ENCODE results near the gene SDC1.
A peak's percentile ranks its signal among the peaks of the same experiment; 100 is the strongest.

SDC1 gene

DNA sequence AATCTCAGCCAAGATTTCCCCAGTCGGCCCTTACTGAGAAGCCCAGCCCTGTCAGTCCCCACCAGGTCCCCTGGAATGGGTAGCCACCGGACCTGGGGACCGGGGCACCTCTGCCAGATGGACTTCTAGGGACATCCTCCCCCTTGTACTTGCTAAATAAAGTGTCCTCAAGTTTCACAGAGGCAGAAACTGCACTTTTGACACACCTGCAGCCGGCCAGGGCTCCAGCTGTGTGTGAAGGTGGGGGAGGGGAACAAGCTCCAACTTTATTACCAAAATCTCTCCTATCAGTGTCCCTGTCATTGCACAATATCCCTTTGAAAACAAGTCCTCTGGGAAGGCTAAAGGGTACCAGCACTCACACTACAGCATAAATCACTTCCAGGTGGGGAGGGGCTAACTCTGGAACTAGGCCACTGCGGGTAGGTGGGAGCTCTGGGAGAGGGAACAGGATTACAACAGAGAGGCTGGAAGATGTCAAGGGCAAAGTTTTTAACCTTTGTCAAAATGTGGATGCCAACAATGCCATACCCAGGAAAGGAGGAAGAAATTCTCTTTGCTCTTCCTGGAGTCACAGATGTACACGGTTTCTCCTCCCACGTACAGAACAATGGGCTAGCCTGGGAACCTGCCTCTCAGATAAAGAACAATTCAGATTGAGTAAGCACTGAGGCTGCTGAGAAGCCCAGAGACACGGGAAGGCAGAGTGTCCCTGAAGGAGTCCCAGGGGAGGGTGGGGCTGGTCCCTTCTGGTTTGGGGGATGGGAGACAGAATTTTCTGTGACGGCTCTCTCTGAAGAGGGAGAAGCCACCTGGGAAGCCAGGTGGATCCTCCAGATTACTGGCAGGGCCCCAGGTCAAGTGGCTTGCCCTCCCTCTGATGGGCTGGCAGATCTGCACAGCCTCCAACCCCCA is 11.0 kb downstream of the SDC1 start:
- no peak for DNase-seq (ENCODE audit: low read depth, low spot score)

DNA sequence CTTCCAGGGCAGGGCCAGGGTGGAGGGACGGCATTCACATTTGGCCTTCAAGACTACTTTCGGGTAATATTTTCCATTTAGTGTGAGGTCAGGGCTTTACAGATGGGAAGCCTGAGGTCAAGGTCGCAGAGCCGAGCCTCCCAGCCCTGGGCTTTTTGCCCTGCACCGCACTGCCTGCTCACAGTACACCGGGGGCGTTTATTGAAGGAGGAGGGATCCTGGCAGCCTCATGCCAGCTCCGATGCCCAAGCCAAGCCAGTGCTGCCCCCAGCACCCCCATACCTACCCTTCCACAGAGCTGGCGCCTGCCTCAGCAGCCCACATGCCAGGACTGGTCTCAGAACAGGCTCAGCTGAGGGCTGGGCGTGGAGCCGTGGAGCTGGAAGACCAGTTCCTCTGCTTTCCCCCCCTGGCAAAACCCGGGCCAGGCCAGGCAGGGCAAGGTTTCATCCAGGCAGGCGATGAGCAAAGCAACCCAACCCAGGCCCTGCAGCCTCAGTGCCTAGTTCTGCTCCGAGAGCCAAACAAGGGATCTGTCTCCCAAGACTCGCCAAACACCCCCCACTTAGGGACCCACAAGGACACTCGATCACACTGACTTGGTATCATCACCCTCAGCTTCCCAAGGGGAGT is 11.9 kb downstream of the SDC1 start:
- no peak for DNase-seq (ENCODE audit: low read depth, low spot score)

DNA sequence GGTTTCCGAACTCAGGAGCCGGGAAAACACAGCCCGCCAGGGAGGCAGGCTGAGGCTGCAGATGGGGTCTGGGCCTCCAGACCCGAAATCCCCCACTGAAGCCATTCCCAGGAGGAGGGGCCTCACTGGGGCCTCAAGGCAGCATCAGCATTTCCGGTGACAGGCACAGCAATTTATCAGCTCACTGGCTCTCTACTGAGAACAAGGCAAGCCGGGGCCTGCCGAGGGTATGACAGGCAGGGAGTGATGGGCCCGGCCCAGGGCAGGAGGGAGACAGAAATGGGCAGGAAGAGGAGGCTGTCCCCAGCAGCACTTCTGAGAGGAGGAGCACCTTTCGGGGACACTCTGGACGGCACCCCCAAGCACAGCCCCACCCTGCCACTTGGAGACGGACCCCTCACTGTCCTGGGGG is 12.5 kb downstream of the SDC1 start:
- DNase-seq (ENCODE audit: low read depth, low spot score), result peak; percentile 57

DNA sequence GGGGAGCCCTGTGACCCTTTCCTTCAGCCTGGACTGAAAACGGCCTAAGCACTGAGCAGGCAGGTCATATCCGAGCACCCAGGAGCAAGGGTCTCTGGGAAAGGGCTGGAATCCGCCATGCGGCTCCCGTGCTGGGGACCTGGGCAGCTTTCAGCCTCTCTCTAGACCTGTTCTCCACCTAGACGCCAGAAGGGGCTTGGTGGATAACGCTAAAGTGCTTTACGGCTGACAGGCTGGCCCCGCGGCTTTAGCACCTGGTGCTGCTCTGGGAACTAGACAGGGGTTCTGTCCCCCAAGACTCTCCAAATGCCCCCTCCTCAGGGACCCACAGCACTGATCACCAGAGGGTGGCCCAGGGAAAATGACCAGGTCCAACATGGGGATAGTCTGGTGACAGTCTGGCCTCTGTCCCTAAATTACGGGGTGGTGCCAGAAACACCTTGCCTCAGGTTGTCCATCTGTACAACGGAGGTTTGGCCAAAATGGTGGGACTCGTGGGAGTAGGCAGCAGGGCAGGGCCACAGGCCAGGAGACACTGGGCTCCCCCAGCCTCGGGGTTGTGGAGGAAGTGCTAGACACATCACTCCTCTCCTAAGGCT is 13.0 kb downstream of the SDC1 start:
- no peak for DNase-seq (ENCODE audit: low read depth, low spot score)

DNA sequence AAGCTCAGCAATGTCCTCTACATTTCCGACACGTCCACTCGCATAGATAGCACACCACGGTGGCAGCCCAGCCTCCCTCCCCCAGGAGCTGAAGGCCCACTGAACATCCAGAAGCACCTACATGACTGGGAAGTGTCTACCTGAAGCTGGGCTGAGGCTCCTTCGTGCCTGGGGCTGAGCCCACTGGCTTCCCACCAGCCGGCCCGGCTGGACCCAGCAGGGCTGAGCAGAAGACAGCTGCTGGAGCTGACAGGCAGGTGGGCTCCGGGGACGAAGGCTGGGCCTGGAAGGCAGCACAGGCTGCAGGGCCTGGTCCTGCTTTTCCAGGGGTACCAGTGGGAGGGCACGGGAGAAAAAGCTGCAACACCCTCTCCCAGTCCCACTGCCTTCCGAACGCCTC is 13.5 kb downstream of the SDC1 start:
- no peak for DNase-seq (ENCODE audit: low read depth, low spot score)

DNA sequence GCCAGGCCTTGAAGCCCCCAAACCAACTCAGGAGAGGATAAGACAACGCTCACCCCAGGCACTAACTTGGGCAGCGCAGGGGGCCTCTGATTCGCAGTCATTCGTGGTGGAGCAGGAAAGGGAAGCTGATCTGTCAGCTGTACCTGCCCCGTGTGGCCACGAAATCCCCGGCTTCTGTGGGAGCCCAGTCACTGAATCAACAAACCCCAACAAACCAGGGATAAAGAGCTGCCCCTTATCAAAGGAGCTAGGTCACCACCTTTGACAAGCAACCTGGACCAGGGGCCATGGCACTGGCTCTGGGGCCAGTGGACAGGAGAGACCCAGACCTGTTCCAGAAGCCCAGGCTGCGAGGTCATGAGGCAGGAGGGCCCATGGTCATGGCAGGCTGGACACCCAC is 14.5 kb downstream of the SDC1 start:
- no peak for DNase-seq (ENCODE audit: low read depth, low spot score)

DNA sequence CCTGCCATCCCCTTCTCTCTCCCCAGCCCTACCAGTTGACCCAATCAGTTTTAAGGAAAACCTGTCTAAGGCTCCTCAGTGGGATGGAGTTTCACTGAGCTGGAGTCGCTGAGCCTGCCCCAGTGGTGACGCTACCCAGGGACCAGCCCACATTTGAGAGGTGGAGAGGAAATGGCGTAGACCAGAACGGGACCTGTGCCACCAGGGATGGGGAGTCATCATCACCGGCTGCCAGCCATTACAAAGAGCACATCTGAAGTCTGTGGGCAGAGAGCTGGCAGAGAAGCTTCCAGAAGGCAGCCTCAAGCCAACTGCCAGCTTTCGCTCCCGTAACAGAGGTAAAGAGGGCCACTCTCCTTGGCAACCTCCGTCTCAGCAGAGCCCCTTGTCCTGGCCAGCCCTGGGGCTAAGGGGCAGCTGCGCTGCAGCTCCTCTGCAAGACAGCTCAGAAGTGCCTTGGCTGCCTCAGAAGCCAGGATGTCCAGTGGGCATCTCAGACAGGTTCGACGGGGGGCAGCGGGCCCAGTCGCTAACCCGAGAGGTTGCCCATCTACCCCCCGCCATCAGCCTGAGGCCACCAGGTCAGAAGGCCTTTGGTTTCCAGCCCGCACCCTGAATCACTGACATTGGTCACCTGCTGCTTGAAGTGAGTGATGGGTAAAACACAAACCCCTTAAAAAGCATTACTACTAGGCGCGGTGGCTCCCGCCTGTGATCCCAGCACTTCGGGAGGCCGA is 15.4 kb downstream of the SDC1 start:
- no peak for DNase-seq (ENCODE audit: low read depth, low spot score)

DNA sequence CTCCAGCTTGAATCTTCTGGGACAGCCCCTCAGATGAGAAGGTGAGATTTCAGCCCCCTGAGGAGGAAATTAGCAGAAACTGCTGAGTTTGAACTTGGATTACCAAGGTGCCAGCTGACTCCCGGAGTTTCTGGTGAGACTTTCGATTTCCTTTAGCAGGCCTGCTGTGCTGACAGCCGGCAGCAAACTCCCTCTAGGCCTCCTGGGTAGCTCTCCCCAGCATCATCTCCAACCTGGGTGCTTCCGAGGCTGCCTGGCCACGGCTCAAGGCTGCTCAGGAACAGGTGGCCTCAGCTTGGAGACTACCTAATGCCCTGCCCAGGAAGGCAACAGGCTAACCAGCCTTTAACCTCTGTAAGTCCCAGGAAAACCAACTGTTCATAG is 16.5 kb downstream of the SDC1 start:
- DNase-seq (ENCODE audit: low read depth, low spot score), result no peak

DNA sequence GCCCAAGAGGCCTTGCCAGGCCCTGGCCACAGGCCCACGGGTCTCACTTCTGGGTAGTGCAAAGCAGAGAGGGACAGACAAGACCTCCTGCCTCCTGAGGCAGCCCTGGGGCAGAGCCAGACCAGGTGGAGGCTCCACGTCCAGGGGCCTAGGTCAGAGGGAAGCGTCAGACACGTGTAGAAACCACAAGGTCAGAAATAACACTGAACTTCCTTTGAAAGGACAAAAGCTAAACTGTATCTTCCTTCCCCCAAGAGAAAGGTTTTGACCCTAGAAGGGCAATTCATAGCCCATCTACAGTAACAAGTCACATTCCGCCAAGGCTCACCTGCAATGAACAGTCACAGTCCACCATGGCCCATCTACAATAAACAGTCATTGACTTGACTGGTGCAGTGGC is 17.9 kb downstream of the SDC1 start:
- DNase-seq (ENCODE audit: low read depth, low spot score), result no peak

DNA sequence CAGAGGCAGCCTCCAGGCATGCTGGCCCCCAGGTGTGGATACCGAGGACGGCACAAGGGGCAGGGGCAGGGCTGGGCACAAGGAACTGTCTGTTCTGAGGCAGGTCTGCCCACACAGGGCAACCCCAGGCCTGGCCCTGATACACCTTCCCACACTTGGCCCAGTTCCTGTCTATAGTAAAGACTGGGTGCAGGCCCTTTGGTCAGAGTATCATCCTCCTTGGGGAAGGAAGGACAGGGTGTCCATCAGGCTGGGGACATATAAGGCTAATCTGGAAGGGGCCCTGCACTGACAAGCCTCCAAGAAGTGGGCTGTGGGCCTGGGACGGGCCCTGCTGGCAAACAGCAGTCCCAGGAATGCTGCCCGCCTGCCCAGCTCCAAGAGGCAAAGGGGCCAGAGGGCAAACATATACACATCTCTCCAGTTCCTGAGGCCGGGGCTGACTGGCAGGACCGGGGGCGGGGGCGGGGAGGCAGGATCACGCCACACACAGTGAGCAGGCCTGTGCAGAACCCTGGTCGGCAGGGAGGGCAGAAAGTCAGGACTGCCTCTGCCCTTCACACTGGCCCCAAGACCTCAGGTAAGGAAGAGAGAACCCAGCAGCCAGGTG is 18.9 kb downstream of the SDC1 start:
- no peak for DNase-seq (ENCODE audit: low read depth, low spot score)

DNA sequence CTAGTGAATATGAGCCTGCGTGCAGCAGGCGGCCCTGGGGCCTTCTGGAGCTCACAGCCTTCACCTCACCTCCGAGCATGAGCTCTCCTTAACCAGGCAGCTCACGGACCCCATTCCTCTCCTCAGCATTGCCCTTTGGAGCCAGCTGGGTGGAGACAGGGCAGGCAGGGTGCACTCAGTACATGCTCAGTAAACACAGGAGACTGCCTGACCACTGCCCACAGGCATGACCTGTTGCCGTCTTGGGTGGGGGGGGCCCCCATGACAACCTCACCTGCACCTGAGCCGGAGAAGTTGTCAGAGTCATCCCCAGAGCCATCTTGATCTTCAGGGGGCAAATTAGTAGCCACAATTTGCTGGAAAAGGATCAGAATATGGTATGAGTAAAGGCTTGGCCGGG is 19.9 kb downstream of the SDC1 start:
- no peak for DNase-seq (ENCODE audit: low read depth, low spot score)

DNA sequence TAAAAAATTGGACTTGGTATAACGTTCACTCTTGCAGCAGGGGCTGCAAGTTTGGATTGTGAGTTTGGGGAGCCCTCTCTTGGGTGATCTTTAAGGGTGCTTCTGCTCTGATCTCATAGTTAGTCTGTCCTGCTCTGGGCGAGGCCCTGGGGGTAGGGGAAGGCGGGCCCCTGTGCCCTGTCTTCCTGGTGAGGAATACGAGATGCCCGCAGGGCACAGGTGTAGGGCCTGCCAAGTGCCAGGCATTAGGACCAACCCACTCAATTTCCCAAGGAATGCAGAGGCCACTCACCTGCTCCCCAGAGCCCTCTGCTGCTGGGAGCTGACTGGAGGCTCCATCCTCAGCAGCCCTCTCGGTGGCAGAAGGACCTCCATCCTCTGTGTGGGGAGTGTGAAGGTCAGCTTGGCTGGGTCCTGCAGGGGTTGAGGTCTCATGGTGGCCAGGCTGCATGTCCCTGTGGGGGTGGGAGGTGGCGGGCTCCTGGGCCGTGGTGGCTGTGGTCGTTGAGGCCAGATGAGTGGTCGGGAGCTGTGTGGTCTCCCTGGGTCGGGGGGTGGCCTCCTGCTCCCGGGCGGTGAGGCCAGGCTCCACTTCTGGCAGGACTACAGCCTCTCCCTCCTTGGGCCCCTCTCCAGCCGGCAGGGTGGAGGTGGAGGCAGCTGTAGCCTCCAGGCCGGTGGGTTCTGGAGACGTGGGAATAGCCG is 21.3 kb downstream of the SDC1 start:
- DNase-seq (ENCODE audit: low read depth, low spot score), result no peak

DNA sequence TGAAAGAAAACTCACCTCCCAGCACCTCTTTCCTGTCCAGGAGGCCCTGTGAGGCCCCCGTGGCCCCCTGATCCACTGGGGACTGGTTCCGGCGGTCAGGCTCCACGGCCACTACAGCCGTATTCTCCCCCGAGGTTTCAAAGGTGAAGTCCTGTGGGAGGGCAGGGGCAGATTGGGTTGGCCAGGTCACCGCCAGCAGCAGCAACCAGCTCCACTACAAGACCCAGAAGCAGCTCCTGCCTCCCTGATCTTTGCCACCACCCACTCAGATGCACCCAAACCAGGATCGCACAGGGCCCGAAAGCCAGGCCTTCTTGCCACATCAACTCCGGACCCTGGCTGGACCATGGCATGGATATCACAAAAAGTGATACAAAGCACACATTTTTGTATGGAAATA is 21.9 kb downstream of the SDC1 start:
- no peak for DNase-seq (ENCODE audit: low read depth, low spot score)

DNA sequence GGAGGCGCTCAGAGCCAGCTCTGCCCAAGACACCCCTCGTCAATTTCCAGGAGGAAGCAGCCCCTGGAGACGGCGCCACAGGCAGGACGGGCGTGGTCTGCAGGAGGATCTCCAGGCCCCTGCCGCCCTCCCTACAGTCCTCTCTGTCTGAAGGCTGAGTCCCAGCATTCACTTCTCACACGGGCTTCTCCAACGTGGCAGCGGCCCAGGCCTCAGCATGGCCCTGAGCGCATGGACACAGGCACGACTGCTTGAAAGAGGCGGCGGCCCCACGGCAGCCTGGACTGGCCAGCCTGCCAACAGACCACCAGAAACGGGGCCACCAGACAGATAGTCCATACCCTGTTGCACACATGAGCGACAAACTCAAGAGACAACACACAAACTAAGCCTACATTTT is 23.3 kb downstream of the SDC1 start:
- DNase-seq (ENCODE audit: low read depth, low spot score), result no peak

DNA sequence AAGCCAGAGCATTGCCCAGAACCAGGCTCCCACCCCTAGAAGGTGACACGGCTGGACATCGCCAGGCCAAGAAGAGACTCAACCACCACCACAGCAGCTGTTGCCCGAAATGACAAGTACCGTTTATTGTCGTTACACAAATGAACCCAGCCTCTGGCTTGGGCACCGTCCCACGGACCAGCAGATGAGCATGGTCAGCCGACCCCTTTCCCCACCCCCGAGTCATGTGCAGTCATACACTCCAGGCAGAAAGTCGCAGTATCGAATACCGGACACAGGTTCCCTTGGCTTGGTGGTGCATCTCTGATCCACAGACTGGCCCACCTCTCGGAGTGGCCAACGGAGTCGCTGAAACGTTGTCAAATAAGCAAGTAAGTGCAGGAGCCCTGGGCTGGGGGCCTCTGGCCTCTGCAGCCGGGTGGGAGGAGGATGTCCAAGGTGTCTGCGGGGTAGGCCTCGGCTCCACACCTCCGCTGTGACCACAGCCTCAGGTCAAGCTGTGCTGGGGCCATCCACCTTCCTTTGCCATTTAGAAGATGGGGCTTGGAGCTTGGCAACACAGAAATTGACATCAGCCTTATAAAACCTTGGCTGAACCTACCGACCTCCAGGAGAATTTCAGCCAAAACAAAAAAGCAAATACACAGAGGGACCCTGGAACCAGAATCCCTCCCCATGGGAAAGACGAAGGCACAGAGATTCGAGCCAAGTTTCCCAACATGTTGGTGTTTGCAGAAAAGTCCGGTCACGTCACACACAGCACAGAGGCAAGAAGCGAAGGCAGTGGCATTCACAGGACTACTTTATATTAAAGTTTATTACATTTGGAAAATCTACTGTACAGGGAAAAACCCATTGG is 24.0 kb downstream of the SDC1 start:
- no peak for DNase-seq (ENCODE audit: low read depth, low spot score)

DNA sequence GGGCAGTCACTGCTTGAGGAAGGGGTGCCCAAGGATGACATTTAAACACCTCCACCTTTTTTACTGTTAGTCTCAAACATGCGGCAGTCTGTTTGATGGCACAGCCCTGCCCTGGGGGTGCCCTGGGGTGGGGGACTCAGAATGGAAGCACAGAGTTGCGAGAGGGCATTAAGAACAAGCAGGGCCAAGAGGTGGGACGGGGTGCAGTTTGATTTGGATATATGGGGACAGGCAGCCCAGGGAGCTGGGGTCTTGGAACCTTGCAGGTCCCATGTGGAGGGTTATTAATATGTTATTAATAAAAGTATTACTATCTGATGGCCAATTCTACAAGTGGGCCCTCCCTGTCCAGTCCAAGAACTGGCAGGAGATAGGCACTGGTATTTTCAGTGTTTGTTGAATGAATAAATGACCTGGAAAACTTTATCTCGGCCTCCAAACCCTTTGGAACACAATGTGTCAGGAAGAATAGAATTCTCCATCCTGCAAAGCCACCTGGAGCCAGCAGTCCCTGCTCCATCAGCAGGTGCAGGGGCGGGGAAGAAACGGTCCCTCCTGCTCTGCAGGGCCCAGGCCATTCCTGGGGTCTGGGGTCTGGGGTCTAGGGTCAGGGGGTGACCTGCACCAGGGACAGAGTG is 25.2 kb downstream of the SDC1 start:
- no peak for DNase-seq (ENCODE audit: low read depth, low spot score)

DNA sequence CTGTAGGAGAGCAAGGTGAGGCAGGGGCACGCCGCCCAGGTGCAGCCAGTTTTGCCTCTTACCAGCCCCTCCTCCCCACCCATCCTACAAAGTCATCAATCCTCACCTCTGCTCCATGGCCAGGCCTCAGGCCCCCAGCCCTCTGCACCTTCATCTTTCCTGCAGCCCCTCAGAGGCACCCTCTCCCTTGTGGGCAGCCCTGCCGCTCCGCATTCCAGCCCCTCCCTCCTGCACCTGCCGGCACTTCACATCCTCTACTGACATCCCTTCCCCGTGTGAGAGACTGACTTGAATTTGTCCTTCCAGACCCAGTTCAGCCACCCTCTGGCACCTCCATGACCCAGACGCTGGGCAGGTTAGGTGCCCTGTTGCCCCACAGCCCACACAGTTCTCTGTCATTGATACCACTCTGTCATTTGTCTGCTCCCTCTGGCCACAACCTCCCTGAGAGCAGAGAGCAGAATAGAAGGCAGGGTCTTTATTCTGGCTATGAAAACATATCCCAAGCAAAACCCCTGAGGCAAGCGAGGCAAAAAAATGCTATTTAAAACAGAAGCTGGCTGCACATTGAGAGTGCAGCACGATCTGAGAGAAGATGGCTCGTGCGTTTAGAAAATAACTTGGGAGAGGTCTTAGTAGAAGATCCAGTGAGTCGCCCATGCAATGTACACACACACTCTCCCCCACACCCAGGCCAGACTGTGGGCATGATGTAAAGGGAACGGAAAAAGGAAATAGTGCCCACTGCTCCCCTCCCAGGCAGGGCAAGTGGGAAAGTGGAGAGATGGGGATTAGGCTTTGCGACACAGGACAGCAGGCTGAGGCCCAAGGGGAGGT is 25.9 kb downstream of the SDC1 start:
- no peak for DNase-seq (ENCODE audit: low read depth, low spot score)

DNA sequence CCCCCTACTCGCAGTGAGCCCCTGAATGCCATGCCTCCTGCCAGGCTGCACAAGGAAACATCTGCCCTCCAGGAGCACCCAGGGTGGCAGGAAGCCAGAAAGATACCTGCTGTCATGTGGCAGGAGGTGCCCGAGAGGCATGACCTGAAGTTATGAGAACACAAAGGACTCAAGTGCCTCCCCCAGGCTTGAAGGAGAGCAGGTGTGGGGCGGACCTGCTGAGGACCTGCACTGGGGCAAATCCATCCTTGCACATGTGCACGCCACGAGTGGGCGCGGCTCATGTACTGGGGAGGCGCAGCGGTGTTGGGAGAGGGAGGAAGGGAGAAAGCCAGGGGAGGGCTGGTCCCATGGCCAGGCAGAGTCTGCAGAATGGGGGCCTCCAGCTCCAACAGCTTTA is 26.9 kb downstream of the SDC1 start:
- no peak for DNase-seq (ENCODE audit: low read depth, low spot score)

DNA sequence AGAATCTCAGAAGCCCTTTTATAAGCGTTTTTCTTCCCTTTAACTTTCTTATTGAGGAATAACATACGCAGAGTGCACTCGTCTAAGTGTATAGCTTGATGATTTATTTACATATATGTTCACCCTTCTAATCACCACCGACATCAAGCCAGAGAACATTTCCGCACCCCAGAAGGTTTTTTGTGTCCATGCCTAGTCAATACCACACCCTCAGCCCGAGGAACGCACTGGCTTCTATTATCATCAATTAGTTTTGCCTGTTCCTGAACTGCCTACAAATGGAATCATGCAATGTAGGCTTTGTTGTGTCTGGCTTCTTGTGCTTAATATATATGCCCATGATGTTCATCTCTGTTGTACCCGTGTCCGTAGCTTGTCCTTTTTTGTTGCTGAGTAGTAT is 27.7 kb downstream of the SDC1 start:
- no peak for DNase-seq (ENCODE audit: low read depth, low spot score)
